GM21723 (cell line): Measurements from ENCODE around the gene F8A2.
"Not testable (repeated sequence)": the region's sequence is repeated elsewhere in the genome, so short reads cannot be mapped to it uniquely, and the experiment has no call there.

Experiments
- ATAC-seq: cut with Tn5 transposase; IDR thresholded peaks from one replicate; pipeline ENCODE4 v1.9.1; 2021; ENCODE audit warnings: mild to moderate bottlenecking, moderate library complexity; ENCODE audit not compliant: unreplicated experiment

Gene F8A2

GRCh38 chrX:155381843-155382528, at the start of gene F8A2:
Gene F8A2, plus strand, starts transcription at chrX:155382095. Its CDS starts 20 bp downstream, at chrX:155382115.
- peak; percentile 76 for ATAC-seq

GRCh38 chrX:155333544-155334100, 48.3 kb upstream of the F8A2 start:
- ATAC-seq, result no peak

GRCh38 chrX:155334486-155335336, 47.2 kb upstream of the F8A2 start, which contains the start of gene CLIC2:
Gene CLIC2, minus strand, starts transcription at chrX:155334614. Its CDS starts 187 bp downstream, at chrX:155334427.
- no peak for ATAC-seq

- not testable (repeated sequence) for ATAC-seq
These were observed 46.6 kb upstream of the F8A2 start for GRCh38 chrX:155335337-155335712.

- not testable (repeated sequence) for ATAC-seq
These were observed 36.2 kb upstream of the F8A2 start for GRCh38 chrX:155345689-155346088.

- ATAC-seq, result not testable (repeated sequence)
These were observed 32.4 kb upstream of the F8A2 start for GRCh38 chrX:155349448-155349847.

GRCh38 chrX:155363712-155364111, 18.2 kb upstream of the F8A2 start:
- ATAC-seq, result not testable (repeated sequence)

GRCh38 chrX:155373777-155374458, 8.0 kb upstream of the F8A2 start:
- peak; percentile 77 for ATAC-seq

GRCh38 chrX:155379802-155380201, 2.1 kb upstream of the F8A2 start:
- not testable (repeated sequence) for ATAC-seq

GRCh38 chrX:155382529-155382967, 653 bp downstream of the F8A2 start:
- peak; percentile 61 for ATAC-seq

GRCh38 chrX:155389634-155390033, 7.7 kb downstream of the F8A2 start:
- ATAC-seq, result no peak

- not testable (repeated sequence) for ATAC-seq
These were observed 12.9 kb downstream of the F8A2 start for GRCh38 chrX:155394747-155395276.

- ATAC-seq, result no peak
These were observed 24.5 kb downstream of the F8A2 start for GRCh38 chrX:155406429-155406828.

GRCh38 chrX:155417769-155418168, 35.9 kb downstream of the F8A2 start:
- ATAC-seq, result no peak
